ENCODE results near the gene UBE2O. TPM values are rescaled to one million over a fixed set of nuclear protein-coding genes. Genes with fewer than 3 reads are reported as not detected.

The UBE2O gene
- total RNA-seq, 2 donors from 2014 or later, result 45.4 to 46.5 TPM

GRCh38 chr17:76422860-76423259 is 30.1 kb downstream of the UBE2O start:
- Mint-ChIP-seq H3K36me3 (ENCODE audit: low read depth) (peaks cover 11% of the 10 kb centered on the region), H3K4me1 (peaks cover 2% of the 10 kb centered on the region), H3K27me3 (ENCODE audit: insufficient read depth) (no peaks in the 10 kb centered on the region), H3K9me3 (no peaks in the 10 kb centered on the region), H3K27ac (peak overlapping the region; percentile 53), H3K4me3 (no peak overlapping the region)
- no peaks in the 10 kb centered on the region for H3K36me3 ChIP-seq (ENCODE audit: control insufficient read depth, insufficient read depth, low read length)
- TF ChIP-seq, protein P1, sequence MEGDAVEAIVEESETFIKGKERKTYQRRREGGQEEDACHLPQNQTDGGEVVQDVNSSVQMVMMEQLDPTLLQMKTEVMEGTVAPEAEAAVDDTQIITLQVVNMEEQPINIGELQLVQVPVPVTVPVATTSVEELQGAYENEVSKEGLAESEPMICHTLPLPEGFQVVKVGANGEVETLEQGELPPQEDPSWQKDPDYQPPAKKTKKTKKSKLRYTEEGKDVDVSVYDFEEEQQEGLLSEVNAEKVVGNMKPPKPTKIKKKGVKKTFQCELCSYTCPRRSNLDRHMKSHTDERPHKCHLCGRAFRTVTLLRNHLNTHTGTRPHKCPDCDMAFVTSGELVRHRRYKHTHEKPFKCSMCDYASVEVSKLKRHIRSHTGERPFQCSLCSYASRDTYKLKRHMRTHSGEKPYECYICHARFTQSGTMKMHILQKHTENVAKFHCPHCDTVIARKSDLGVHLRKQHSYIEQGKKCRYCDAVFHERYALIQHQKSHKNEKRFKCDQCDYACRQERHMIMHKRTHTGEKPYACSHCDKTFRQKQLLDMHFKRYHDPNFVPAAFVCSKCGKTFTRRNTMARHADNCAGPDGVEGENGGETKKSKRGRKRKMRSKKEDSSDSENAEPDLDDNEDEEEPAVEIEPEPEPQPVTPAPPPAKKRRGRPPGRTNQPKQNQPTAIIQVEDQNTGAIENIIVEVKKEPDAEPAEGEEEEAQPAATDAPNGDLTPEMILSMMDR (conservative IDR thresholded peaks at IDR 0.05), result no peak
- H3K27me3 ChIP-seq (ENCODE audit: control insufficient read depth, insufficient read depth, low read length, poor library complexity, severe bottlenecking), result no peaks in the 10 kb centered on the region
- DNase-seq, result no peak
- no peak overlapping the region for H3K9ac ChIP-seq (ENCODE audit: extremely low read depth, low read length, poor library complexity, severe bottlenecking)
- no peak overlapping the region for H3K27ac ChIP-seq (ENCODE audit: low read depth, low read length)
- H3K4me1 ChIP-seq (ENCODE audit: control insufficient read depth, insufficient read depth, low read length), result no peaks in the 10 kb centered on the region
- H3K4me3 ChIP-seq (ENCODE audit: low read length), result no peak overlapping the region
- 96 to 100% methylated on average over 4 to 6 of the region's 6 CpGs for WGBS, 2 experiments (ENCODE audit: insufficient coverage in 1 of 2, insufficient read length in 1 of 2)
- H3K9me3 ChIP-seq (ENCODE audit: control insufficient read depth, low read length), result no peaks in the 10 kb centered on the region

DNA sequence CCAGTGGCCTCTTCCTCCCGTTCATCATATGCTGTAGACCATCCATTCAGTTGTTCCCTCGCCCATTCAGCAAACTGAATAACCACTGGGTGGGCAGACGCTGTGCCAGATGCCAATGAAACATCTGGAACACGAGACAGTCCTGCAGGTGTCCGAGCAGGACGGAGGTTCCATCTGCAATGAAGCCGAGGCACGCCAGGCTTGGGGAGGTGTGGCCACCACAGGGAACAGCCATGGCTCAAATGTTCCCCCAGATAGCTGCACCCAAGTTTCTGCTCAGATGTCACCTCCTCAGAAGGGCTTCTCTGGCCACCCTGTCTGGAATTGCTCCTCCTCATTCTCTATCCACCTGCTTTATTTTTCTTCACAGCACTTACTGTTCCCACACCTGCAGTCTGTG is 30.5 kb downstream of the UBE2O start:
- H3K4me3 Mint-ChIP-seq, result no peak overlapping the region
- 97 to 99% methylated on average over 8 of the region's 8 CpGs for WGBS, 2 experiments (ENCODE audit: insufficient coverage in 1 of 2, insufficient read length in 1 of 2)

GRCh38 chr17:76421044-76421407 is 31.9 kb downstream of the UBE2O start:
- H3K9ac ChIP-seq (ENCODE audit: extremely low read depth, low read length, poor library complexity, severe bottlenecking), result no peak overlapping the region
- no peak for DNase-seq
- Mint-ChIP-seq H3K36me3 (ENCODE audit: low read depth) (peaks cover 13% of the 10 kb centered on the region), H3K4me1 (peaks cover 2% of the 10 kb centered on the region), H3K27ac (peak overlapping the region; percentile 40), H3K27me3 (ENCODE audit: insufficient read depth) (no peaks in the 10 kb centered on the region), H3K4me3 (no peak overlapping the region), H3K9me3 (no peaks in the 10 kb centered on the region)
- no peaks in the 10 kb centered on the region for H3K9me3 ChIP-seq (ENCODE audit: control insufficient read depth, low read length)
- H3K27me3 ChIP-seq (ENCODE audit: control insufficient read depth, insufficient read depth, low read length, poor library complexity, severe bottlenecking), result no peaks in the 10 kb centered on the region
- H3K36me3 ChIP-seq (ENCODE audit: control insufficient read depth, insufficient read depth, low read length), result peaks cover under 1% of the 10 kb centered on the region
- H3K4me3 ChIP-seq (ENCODE audit: low read length), result no peak overlapping the region
- H3K27ac ChIP-seq (ENCODE audit: low read depth, low read length), result no peak overlapping the region
- no peaks in the 10 kb centered on the region for H3K4me1 ChIP-seq (ENCODE audit: control insufficient read depth, insufficient read depth, low read length)
- TF ChIP-seq, protein P1 (conservative IDR thresholded peaks at IDR 0.05), result no peak
- 81 to 85% methylated on average over 6 to 7 of the region's 7 CpGs for WGBS, 2 experiments (ENCODE audit: insufficient coverage in 1 of 2, insufficient read length in 1 of 2)

More for the DNA sequence above, 30.5 kb downstream of the UBE2O start:
- peaks cover 2% of the 10 kb centered on the region for H3K4me1 Mint-ChIP-seq
- no peaks in the 10 kb centered on the region for H3K27me3 Mint-ChIP-seq (ENCODE audit: insufficient read depth)
- H3K36me3 Mint-ChIP-seq (ENCODE audit: low read depth), result peaks cover 13% of the 10 kb centered on the region
- no peak for DNase-seq
- no peaks in the 10 kb centered on the region for H3K9me3 Mint-ChIP-seq
- no peaks in the 10 kb centered on the region for H3K4me1 ChIP-seq (ENCODE audit: control insufficient read depth, insufficient read depth, low read length)
- H3K9ac ChIP-seq (ENCODE audit: extremely low read depth, low read length, poor library complexity, severe bottlenecking), result no peak overlapping the region
- H3K9me3 ChIP-seq (ENCODE audit: control insufficient read depth, low read length), result no peaks in the 10 kb centered on the region
- TF ChIP-seq, protein P1 (conservative IDR thresholded peaks at IDR 0.05), result no peak
- H3K36me3 ChIP-seq (ENCODE audit: control insufficient read depth, insufficient read depth, low read length), result no peaks in the 10 kb centered on the region
- no peaks in the 10 kb centered on the region for H3K27me3 ChIP-seq (ENCODE audit: control insufficient read depth, insufficient read depth, low read length, poor library complexity, severe bottlenecking)
- H3K27ac ChIP-seq (ENCODE audit: low read depth, low read length), result no peak overlapping the region
- no peak overlapping the region for H3K4me3 ChIP-seq (ENCODE audit: low read length)
- no peak overlapping the region for H3K27ac Mint-ChIP-seq

Measured in endodermal cell (in vitro differentiated cells).